GM18861 (cell line): ENCODE measurements around the gene PCSK2.

Source experiments
- ATAC-seq: cut with Tn5 transposase; IDR thresholded peaks from one replicate; pipeline ENCODE4 v1.9.1; 2021; ENCODE audit not compliant: unreplicated experiment

The PCSK2 gene

DNA sequence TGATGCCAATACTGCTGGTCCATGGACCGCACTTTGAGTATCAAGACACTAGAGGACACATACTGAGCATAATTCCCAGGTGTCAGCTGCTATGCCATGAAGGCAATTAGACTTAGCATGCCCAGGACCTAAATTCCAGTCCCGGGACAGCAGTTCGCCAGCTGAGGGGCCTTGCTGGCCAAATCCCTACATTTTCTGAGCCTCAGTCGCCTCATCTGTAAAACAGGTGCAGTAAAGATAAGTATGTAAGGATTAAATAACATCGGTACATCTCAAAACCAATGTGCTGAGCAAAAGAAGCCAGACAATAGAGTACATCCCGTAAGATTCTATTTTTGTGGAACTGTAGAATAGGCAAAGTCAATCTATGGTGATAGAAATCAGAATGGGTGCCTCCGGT, 303.3 kb downstream of the PCSK2 start:
- ATAC-seq, result no peak

DNA sequence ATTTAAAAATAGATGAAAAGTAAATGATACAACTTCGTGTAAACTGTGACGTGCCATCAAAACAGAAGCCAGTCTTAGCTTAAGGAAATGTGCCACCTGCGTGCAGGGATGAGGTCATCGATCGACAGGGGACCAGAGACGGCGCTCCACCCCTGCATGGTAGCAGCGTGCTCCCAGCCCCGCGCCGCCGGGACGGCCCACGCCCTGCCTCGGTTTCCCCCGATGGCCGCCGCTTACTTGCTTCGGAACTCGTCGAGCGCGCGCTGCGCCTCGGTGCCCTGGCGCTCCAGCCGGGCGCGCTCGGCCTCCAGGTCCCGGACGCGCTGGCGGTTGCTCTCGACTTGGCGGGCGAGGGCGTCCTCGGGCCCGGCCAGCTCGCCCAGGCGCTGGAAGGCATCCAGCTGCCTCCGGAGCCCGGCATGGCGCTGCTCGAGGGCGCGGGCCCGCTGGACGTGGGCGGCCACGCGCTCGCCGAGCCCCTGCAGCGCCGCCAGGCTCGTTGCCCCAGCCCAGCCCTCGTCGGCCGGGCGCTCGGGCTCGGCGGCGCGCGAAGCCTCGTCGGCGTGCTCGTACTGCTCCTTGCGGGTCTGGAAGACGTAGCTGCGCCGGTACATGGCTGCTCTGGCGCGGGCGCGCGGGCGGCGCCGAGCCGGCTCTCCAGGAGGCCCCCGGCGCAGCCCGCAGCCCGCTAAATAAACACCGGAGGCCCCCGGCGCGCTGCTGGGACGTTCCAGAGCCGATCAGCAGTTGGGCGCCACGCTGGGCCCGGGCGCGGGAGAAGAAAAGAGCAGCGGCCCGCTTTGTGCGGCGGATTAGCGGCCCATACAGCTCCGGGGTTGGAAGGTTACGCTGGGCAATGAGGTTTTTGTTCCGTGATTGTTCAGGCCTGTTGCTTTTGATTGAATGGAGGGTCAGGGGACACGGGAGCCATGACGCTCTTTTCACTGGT, 304.1 kb downstream of the PCSK2 start, which contains the start of gene BFSP1:
TSS of gene BFSP1 (minus strand) at position 664 of the 949 bp plus-strand sequence. CDS start at position 614, 50 bp downstream.
- ATAC-seq, result no peak

GRCh38 chr20:17531665-17532025, 304.8 kb downstream of the PCSK2 start:
- no peak for ATAC-seq

DNA sequence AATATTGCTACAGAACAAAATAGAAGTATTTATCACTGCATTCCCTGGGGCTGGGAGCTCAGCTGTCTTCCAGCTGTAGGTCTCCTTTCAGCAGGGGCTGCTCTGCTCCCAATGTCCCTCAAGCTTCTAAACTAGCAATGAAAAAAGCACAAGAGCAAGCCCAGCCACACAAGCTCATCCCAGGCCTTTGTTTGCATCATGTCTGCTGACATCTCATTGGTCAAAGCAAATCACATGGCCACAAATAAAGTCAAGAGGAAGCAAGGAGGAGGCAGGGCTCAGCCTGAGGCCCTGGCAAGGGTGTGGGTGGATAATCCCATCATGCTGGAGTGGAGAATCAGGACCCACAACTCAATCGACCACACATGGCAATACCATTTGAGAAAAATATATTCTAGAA, 306.6 kb downstream of the PCSK2 start:
- no peak for ATAC-seq

DNA sequence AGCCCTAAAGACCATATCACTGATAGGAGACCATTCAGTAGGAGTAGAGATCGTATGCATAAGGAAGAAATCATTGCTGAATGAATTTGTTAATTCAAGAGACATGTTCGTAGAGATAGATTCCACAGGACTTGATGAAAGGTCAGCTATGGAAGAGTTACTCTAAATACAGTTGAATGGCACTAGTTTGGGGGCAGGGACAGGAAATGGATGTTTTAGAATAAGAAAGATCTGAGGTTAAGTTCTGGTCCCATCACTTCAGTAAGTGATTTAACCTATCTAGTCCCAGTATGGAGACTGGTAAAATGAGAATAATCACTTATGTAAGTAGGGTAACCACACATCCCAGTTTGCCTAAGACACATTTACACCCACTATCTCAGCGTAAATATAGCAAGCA, 307.2 kb downstream of the PCSK2 start:
- ATAC-seq, result no peak
